K562 (cell line): ENCODE results near the gene PRKG1. TPM values are rescaled to one million over a fixed set of nuclear protein-coding genes. Genes with fewer than 3 reads are reported as not detected.

Experiments
- ARNT ChIP-seq, 2 experiments: fragments of 450-650 bp; IDR thresholded peaks; 2 replicates each; pipeline ENCODE4 v1.6.1; 2016; ENCODE audit warnings: mild to moderate bottlenecking in 1 of 2
- CHAMP1 ChIP-seq: fragments of 450-650 bp; IDR thresholded peaks from 2 replicates; pipeline ENCODE4 v1.6.1; 2016; ENCODE audit warnings: mild to moderate bottlenecking
- CREB5 ChIP-seq: fragments of 250-450 bp; sonication (Bioruptor Pico); IDR thresholded peaks from 2 replicates; pipeline ENCODE4 v1.5.0; 2020; ENCODE audit warnings: mild to moderate bottlenecking
- HNRNPK ChIP-seq: fragments of 200-400 bp; formaldehyde crosslinking; IDR thresholded peaks from one replicate; pipeline ENCODE4 v1.6.1; 2018; ENCODE audit warnings: mild to moderate bottlenecking, low read depth, low read length; ENCODE audit not compliant: poor library complexity, severe bottlenecking
- KDM4B ChIP-seq, 2 experiments: fragments of 450-650 bp in 1 of 2; sonication (generic) in 1 of 2; IDR thresholded peaks; 2 replicates each; pipeline ENCODE4 v1.6.1; 2016 to 2017; ENCODE audit warnings: borderline replicate concordance in 2 of 2, antibody characterized with exemption in 1 of 2, low read depth in 1 of 2, mild to moderate bottlenecking in 1 of 2
- MEIS2 ChIP-seq: fragments of 450-650 bp; IDR thresholded peaks from 2 replicates; pipeline ENCODE4 v1.6.1; 2014; ENCODE audit warnings: mild to moderate bottlenecking; ENCODE audit not compliant: partially characterized antibody
- NCOA6 ChIP-seq: fragments of 450-650 bp; IDR thresholded peaks from 2 replicates; pipeline ENCODE4 v1.6.1; 2017; ENCODE audit warnings: mild to moderate bottlenecking
- PKNOX1 ChIP-seq: fragments of 450-650 bp; IDR thresholded peaks from 2 replicates; pipeline ENCODE4 v1.6.1; 2016
- POLR3A ChIP-seq: IDR thresholded peaks from 2 replicates; pipeline ENCODE4 v1.6.1; 2011; ENCODE audit warnings: borderline replicate concordance, mild to moderate bottlenecking, moderate library complexity; ENCODE audit not compliant: insufficient read length, insufficient read depth; ENCODE audit errors: extremely low read depth
- ZNF586 ChIP-seq: fragments of 450-650 bp; formaldehyde crosslinking; conservative IDR thresholded peaks from 2 replicates; pipeline ENCODE4 v1.4.0; 2020; ENCODE audit warnings: mild to moderate bottlenecking, moderate library complexity
- polyA plus RNA-seq, 8 experiments: library from polyadenylated mRNA; depleted of rRNA in 4 of 8; stranded (reverse) in 5 of 8; unstranded in 3 of 8; fragments of >200 nt; fragmentation: Nextera tagmentation in 2 of 8; fragmentation: Illumina TruSeq in 1 of 8; extraction: Ambion mirVana in 2 of 8; extraction: Trizol in 1 of 8; gene quantifications; 2 replicates each; pipeline versions ENCODE4 v1.2.1 to v1.2.3, GENCODE V29; 2011 to 2014; ENCODE audit warnings: inconsistent platforms in 1 of 8, missing spikeins in 1 of 8
- total RNA-seq, 7 experiments: library from RNA; depleted of rRNA in 6 of 7; stranded (reverse); fragments of >200 nt in 6 of 7; fragmentation: Illumina TruSeq in 2 of 7; extraction: Trizol in 2 of 7; gene quantifications; 2 replicates each; pipeline versions ENCODE4 v1.2.1 to v1.2.3, GENCODE V29; 2011 to 2021; ENCODE audit warnings: low replicate concordance in 1 of 7

Gene PRKG1
- total and polyA plus RNA-seq, 9 of the 15 experiments (the other 6 are each of a cell fraction or from before 2014, with no cell fraction given) = 0.22 TPM; not detected in 8

GRCh38 chr10:51176976-51177695 is 102.8 kb downstream of the PRKG1 start (continued):
- TF ChIP-seq PKNOX1 (no peak), NCOA6 (no peak), CHAMP1 (no peak), POLR3A (no peak), MEIS2 (no peak), ARNT (IDR thresholded peaks at IDR 0.05) (no peak), ZNF586 (CRISPR knock-in tag) (no peak), CREB5 (no peak), KDM4B (IDR thresholded peaks at IDR 0.05; ENCODE audit: borderline replicate concordance in 2 of 2, low read depth in 1 of 2) (no peak), HNRNPK (no peak)
